ENCODE measurements around the gene TMEM179B. TPM values are rescaled to one million over a fixed set of nuclear protein-coding genes. Genes with fewer than 3 reads are reported as not detected.
"Not testable (repeated sequence)": the region's sequence is repeated elsewhere in the genome, so short reads cannot be mapped to it uniquely, and the experiment has no call there.

TMEM179B gene
- total and polyA plus RNA-seq, 4 donors = 21.1 to 81.4 (median 32.7) TPM

DNA sequence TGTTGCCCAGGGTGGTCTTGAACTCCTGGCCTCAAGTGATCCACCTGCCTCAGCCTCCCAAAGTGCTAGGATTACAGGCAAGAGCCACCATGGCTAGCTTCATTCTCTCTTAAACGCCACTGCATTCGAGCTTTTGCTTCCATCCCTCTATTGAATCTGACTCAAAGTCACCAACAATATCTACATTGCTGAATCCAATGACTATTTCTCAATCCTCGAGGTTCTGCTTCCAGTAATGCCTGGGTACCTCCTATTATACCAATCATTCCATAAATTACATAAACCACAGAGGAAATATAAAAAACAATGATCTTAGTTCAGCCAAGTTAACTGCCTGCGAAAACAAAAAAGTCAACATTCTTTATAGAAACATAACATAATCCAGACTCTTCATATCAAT is 29.9 kb downstream of the TMEM179B start:
- H3K27ac ChIP-seq (ENCODE audit: low read depth in 1 of 2, low read length in 2 of 2) = no peak overlapping the region
- no peaks in the 10 kb centered on the region for H3K4me1 ChIP-seq (ENCODE audit: control insufficient read depth in 4 of 4, insufficient read depth in 4 of 4, low read length in 3 of 4)
- H3K36me3 ChIP-seq (ENCODE audit: control insufficient read depth in 4 of 4, insufficient read depth in 3 of 4, low read depth in 1 of 4, low read length in 3 of 4) = peaks cover 20 to 44% (median 27%) of the 10 kb centered on the region in 4 donors
- no peaks in the 10 kb centered on the region for H3K9me3 ChIP-seq (ENCODE audit: control insufficient read depth in 4 of 4, low read length in 3 of 4)
- no peaks in the 10 kb centered on the region for H3K27me3 ChIP-seq (ENCODE audit: control insufficient read depth in 4 of 4, insufficient read depth in 4 of 4, low read length in 3 of 4)
- no peak overlapping the region for H3K9ac ChIP-seq (ENCODE audit: low read depth in 1 of 2, low read length in 2 of 2)
- DNase-seq (ENCODE audit: low spot score) = no peak
- WGBS = 93% methylated on average over 4 of the region's 4 CpGs
- H3K4me3 ChIP-seq (ENCODE audit: low read depth in 1 of 3, low read length in 3 of 3) = no peak overlapping the region
- no peak for TF ChIP-seq SP1 (IDR thresholded peaks at IDR 0.05)
- no peak for TF ChIP-seq FOXA1 (IDR thresholded peaks at IDR 0.05)
- no peak for TF ChIP-seq TAF1 (conservative IDR thresholded peaks at IDR 0.05)
- no peak for TF ChIP-seq HNF4G (IDR thresholded peaks at IDR 0.05)
- no peak for TF ChIP-seq YY1 (IDR thresholded peaks at IDR 0.05)

DNA sequence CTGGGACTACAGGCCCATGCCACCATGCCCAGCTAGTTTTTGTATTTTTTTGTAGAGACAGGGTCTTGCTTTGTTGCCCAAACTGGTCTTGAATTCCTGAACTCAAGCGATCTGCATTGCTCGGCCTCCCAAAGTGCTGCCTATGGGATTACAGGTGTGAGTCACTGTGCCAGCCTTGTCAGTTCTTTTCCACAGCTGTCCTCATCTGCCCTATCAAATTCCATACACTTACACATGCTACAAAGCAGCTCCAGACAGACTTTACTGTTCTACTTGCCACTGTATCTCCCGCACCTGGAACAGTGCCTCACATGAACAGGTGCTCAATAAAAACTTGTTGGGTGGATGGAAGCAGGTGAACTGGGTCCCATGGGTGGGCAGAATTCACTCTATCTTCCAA is 36.5 kb downstream of the TMEM179B start:
- peaks cover 39 to 82% (median 66%) of the 10 kb centered on the region in 4 donors for H3K36me3 ChIP-seq (ENCODE audit: control insufficient read depth in 4 of 4, insufficient read depth in 3 of 4, low read depth in 1 of 4, low read length in 3 of 4)

DNA sequence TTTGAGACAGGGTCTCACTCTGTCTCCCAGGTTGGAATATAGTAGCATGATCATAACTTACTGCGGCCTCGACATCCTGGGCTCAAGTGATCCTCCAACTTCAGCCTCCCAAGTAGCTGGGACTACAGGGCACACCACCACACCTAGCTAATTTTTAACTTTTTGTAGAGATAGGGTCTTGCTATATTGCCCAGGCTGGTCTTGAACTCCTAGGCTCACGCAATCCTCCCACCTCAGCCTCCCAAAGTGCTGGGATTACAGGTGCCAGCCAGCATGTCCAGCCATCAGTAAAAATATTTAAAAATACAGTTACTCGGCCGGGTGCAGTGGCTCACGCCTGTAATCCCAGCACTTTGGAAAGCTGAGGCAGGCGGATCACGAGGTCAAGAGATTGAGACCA is 40.9 kb downstream of the TMEM179B start:
- H3K36me3 ChIP-seq (ENCODE audit: control insufficient read depth in 4 of 4, insufficient read depth in 3 of 4, low read depth in 1 of 4, low read length in 3 of 4) = peaks cover 23 to 45% (median 40%) of the 10 kb centered on the region in 4 donors
- 97% methylated on average over 8 of the region's 8 CpGs for WGBS

More for the DNA sequence above, 36.5 kb downstream of the TMEM179B start:
- 94% methylated on average over 3 of the region's 3 CpGs for WGBS
- Histone ChIP-seq H3K4me3 (ENCODE audit: low read depth in 1 of 3, low read length in 3 of 3) (no peak overlapping the region), H3K9ac (ENCODE audit: low read depth in 1 of 2, low read length in 2 of 2) (no peak overlapping the region), H3K4me1 (ENCODE audit: control insufficient read depth in 4 of 4, insufficient read depth in 4 of 4, low read length in 3 of 4) (no peaks in the 10 kb centered on the region), H3K27me3 (ENCODE audit: control insufficient read depth in 4 of 4, insufficient read depth in 4 of 4, low read length in 3 of 4) (no peaks in the 10 kb centered on the region), H3K9me3 (ENCODE audit: control insufficient read depth in 4 of 4, low read length in 3 of 4) (no peaks in the 10 kb centered on the region), H3K27ac (ENCODE audit: low read depth in 1 of 2, low read length in 2 of 2) (no peak overlapping the region)
- no peak for DNase-seq (ENCODE audit: low spot score)
- no peak for TF ChIP-seq HNF4G (IDR thresholded peaks at IDR 0.05)

GRCh38 chr11:62830904-62831519 is 43.8 kb downstream of the TMEM179B start:
- Histone ChIP-seq H3K4me3 (ENCODE audit: low read depth in 1 of 3, low read length in 3 of 3) (peak overlapping the region; percentile 86 to 97 (median 89)), H3K4me1 (ENCODE audit: control insufficient read depth in 4 of 4, insufficient read depth in 4 of 4, low read length in 3 of 4) (peaks cover 2 to 33% (median 27%) of the 10 kb centered on the region in 4 donors), H3K9ac (ENCODE audit: low read depth in 1 of 2, low read length in 2 of 2) (peak overlapping the region; percentile 57 to 86), H3K27ac (ENCODE audit: low read depth in 1 of 2, low read length in 2 of 2) (peak overlapping the region; percentile 95 to 97), H3K9me3 (ENCODE audit: control insufficient read depth in 4 of 4, low read length in 3 of 4) (no peaks in the 10 kb centered on the region), H3K27me3 (ENCODE audit: control insufficient read depth in 4 of 4, insufficient read depth in 4 of 4, low read length in 3 of 4) (no peaks in the 10 kb centered on the region), H3K36me3 (ENCODE audit: control insufficient read depth in 4 of 4, insufficient read depth in 3 of 4, low read depth in 1 of 4, low read length in 3 of 4) (peaks cover 10 to 38% (median 21%) of the 10 kb centered on the region in 4 donors)
- TF ChIP-seq, protein P1, sequence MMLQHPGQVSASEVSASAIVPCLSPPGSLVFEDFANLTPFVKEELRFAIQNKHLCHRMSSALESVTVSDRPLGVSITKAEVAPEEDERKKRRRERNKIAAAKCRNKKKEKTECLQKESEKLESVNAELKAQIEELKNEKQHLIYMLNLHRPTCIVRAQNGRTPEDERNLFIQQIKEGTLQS (IDR thresholded peaks at IDR 0.05) = no peak
- no peak for TF ChIP-seq TAF1 (conservative IDR thresholded peaks at IDR 0.05)
- DNase-seq (ENCODE audit: low spot score) = peak; percentile 38
- under 1% methylated on average over 33 of the region's 33 CpGs for WGBS

More for the DNA sequence above, 40.9 kb downstream of the TMEM179B start:
- peaks cover 0 to 20% (median 15%) of the 10 kb centered on the region in 4 donors for H3K4me1 ChIP-seq (ENCODE audit: control insufficient read depth in 4 of 4, insufficient read depth in 4 of 4, low read length in 3 of 4)
- not testable (repeated sequence) for DNase-seq (ENCODE audit: low spot score); H3K4me3 ChIP-seq (ENCODE audit: low read depth in 1 of 3, low read length in 3 of 3); H3K27me3 ChIP-seq (ENCODE audit: control insufficient read depth in 4 of 4, insufficient read depth in 4 of 4, low read length in 3 of 4); H3K9ac ChIP-seq (ENCODE audit: low read depth in 1 of 2, low read length in 2 of 2); H3K9me3 ChIP-seq (ENCODE audit: control insufficient read depth in 4 of 4, low read length in 3 of 4); H3K27ac ChIP-seq (ENCODE audit: low read depth in 1 of 2, low read length in 2 of 2)

Data from liver (tissue), 9 donors.